ENCODE results near the gene CUEDC1.

Gene CUEDC1

DNA sequence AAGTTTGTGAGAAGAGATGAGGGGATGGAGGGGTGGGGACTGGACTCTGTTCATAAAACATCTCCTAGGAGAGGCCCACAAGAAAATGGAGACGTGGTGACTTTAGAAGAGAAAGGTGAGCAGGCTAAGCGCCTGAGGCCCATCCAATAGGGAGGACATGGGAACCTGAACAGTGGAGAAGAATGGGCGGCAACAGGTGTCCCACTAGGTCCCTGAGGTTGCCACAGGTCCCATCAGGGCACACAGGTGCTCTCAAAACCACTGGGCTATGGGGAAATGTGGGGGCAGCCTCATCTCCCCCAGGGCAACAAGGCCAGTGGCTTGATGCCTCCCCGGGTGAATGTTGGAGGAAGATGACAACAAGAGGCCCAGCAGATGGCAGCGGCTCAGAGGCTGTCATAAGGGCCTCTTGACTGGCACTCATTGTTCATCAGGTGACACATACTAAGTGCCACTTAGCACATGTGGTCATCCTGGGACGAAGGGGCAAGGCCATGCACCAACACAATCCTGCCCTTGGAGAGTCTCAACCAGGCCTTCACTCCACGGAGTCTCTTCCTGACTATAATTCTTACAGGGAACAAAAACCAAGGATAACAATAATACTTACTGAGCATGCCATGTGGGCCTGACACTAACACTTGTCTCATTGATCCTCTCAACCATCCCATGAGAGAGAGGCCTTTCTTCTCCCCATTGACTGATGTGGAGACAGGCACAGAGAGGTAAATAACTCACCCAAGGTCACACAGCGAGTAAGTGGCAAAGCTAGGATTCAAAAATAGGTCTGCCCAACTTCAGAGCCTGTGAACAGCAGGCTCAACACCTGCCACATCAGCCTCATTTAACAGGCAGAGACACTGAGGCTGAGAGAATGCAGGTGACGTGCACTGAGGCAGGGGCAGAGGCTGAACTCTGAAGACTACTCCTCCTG, 38.0 kb downstream of the CUEDC1 start:
- DNase-seq (ENCODE audit: low read depth) = no peak
- no peak overlapping the region for H3K4me3 ChIP-seq (ENCODE audit: control insufficient read depth, low read depth, low read length)
- TF ChIP-seq, protein P1, sequence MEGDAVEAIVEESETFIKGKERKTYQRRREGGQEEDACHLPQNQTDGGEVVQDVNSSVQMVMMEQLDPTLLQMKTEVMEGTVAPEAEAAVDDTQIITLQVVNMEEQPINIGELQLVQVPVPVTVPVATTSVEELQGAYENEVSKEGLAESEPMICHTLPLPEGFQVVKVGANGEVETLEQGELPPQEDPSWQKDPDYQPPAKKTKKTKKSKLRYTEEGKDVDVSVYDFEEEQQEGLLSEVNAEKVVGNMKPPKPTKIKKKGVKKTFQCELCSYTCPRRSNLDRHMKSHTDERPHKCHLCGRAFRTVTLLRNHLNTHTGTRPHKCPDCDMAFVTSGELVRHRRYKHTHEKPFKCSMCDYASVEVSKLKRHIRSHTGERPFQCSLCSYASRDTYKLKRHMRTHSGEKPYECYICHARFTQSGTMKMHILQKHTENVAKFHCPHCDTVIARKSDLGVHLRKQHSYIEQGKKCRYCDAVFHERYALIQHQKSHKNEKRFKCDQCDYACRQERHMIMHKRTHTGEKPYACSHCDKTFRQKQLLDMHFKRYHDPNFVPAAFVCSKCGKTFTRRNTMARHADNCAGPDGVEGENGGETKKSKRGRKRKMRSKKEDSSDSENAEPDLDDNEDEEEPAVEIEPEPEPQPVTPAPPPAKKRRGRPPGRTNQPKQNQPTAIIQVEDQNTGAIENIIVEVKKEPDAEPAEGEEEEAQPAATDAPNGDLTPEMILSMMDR (IDR thresholded peaks at IDR 0.05; ENCODE audit: control insufficient read depth, insufficient read depth, low read depth, low read length, missing control alignments) = no peak

DNA sequence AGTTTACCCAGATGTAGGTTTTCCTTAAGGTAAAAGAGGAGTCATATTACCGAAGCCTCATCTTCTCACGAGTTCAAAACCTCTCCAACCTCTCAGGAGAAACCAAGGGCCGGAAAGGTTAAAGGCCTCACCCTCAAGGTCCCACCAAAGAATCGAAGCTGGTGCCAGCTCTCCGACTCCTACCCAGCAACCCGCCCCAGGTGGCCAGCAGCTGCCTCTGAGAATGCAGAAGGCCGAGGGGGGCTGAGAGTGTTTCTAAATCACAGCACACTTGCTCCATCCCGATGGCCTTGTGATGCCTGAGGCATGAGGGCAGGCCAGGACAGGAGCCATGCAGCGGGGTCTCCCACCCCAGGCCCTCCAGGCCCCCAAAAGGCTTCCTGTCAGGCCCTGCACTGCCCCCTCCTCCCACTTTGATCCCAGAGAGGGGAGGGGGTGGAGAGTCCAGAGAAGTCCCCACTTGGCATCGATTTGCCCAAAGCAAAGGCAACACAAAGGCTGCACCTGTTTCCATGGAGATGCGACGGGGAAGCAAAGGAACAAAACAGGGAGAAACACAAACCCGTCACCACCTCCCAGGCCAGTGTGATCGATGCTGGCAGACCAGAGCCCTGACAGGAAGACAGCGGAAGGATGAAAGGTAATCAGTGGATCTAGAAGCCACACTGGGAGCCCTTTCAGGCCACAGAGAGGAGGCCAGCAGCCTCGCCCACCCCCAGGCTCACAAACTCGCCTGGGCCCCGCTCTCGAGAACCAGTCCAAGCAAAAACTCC, 39.0 kb downstream of the CUEDC1 start:
- DNase-seq (ENCODE audit: low read depth) = no peak
- TF ChIP-seq, protein P1 (IDR thresholded peaks at IDR 0.05; ENCODE audit: control insufficient read depth, insufficient read depth, low read depth, low read length, missing control alignments) = no peak
- no peak overlapping the region for H3K4me3 ChIP-seq (ENCODE audit: control insufficient read depth, low read depth, low read length)

DNA sequence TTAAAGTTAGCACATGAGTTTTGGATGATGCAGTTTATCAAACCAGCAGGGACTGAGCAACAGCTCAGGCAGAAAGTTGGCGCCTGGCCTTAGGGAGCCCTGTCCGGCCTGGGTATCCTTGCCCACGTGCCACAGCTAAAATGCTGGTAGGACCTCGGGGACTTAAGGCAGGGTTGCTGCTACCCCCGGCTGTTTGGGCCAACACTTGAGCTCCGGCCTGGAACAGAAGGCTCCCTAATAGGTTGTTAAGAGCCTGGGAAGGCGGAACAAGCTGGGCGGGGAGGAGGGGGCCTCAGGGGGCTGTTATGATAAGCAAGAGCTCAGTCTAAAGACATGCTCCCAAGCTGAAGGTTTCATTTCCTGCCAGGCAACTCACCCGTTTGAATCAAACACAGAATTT, 39.7 kb downstream of the CUEDC1 start:
- H3K4me3 ChIP-seq (ENCODE audit: control insufficient read depth, low read depth, low read length) = no peak overlapping the region
- no peak for DNase-seq (ENCODE audit: low read depth)
- TF ChIP-seq, protein P1 (IDR thresholded peaks at IDR 0.05; ENCODE audit: control insufficient read depth, insufficient read depth, low read depth, low read length, missing control alignments) = no peak

DNA sequence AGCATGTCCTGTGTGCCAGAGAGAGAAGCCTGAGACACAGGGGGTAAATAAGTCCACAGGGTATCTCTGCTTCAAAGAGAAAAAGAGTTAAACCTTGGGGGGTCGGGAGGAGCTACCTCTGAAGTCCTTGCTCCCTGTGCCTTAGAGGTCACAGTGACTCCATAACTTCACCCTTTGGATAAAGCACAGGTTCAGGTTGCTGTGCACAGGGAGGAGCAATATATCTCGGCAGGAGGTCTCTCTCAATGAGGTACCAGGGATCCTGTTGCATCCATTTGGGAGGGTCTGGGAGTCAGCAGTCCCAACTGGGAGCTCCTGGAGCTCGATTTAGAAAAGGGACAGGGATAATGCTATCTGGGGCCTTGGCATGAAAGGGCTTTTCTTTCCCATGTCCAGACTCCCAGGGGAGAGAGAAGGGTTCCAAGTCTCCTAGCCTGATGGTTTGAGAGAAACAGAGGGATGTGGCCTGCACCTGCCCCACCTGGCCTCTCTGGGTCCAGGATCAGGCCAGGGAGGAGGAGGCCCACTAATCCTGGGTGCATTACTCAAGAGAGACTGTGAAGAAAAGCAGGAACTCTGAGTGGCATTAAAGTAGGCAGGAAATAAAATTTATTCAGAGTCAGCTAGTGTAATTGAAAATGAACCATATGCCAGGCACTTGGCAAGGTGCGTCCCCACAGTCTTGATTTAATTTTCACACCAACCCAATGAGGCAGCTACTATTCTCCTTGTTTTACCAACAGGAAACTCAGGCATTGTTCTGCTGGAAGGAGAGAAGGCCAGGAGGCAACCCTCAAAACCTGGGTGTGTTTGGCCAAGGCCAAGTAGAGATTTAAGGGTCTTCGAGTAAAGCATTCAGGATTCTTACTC, 40.7 kb downstream of the CUEDC1 start:
- TF ChIP-seq, protein P1 (IDR thresholded peaks at IDR 0.05; ENCODE audit: control insufficient read depth, insufficient read depth, low read depth, low read length, missing control alignments) = no peak
- H3K4me3 ChIP-seq (ENCODE audit: control insufficient read depth, low read depth, low read length) = no peak overlapping the region
- no peak for DNase-seq (ENCODE audit: low read depth)

DNA sequence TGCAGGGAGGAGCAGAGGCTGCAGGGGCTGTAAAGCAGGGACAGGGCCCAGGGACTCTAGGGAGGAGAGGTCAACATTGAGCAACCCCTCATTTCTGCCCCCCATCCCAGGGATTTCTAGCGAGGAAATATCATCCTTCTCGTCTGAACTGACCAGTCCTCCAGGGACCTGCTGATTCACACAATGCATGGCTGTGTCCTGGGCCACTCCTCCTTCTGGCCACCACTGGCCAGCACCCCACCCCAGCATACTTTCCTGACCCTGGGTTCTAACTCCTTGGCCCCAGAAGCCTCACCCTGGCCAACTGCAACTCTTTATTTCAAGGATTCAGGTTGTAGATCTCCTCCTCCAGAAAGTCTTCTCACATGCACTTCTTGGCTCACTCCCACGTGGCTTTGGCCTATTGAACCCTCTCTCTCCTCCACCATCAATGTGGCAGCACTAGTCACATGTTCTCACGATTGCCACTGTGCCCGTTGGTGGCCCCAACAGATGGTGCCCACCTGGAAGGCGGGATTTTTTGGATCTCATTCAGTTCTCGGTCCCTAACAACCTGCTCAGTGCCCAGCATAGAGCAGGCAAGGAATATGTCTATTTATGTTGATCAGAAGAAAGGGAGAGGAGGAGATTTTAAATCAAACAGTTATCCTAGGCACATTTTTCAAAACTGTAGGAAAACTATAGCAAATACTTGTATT, 41.5 kb downstream of the CUEDC1 start:
- TF ChIP-seq, protein P1 (IDR thresholded peaks at IDR 0.05; ENCODE audit: control insufficient read depth, insufficient read depth, low read depth, low read length, missing control alignments) = no peak
- H3K4me3 ChIP-seq (ENCODE audit: control insufficient read depth, low read depth, low read length) = no peak overlapping the region
- DNase-seq (ENCODE audit: low read depth) = no peak

Measured in AG09309 (cell line).